ENCODE data around the gene CENPM. TPM values are rescaled to one million over a fixed set of nuclear protein-coding genes. Genes with fewer than 3 reads are reported as not detected.

Gene CENPM
- total RNA-seq, 4 donors from 2014 or later = 12.7 TPM; not detected in 3

DNA sequence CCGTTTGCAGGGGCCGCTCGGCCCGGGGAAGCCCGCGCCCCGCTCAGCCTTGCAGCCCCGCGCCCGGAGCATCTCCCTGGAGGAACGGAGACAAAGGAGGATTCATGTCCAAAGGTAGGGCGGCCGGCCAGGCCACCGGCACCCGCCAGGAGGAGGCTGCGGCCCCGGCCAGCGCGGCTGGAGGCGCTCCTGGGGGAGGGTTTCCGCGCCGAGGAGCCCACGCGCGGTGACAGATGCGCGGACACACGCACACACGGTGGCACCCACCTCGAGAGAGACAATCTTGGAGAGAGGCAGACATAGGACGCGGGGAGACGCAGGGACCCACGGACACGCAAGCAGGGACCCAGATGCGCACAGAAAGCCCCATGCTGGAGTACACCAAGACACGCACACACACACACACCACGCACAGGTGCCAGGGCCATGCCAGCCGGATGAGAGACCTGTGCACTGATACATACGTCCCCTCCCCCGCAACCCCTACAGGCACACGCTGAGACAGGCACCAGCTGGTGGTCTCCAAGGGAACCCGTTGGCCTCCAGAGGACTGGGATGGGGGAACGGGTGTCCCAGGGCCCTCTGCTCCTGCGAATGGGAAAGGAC lies 30.1 kb upstream of the CENPM start:
- intact Hi-C loops (cut with DNase I; ENCODE audit: low total_unique reads) = no loop called here
- no peak overlapping the region for H3K4me3 ChIP-seq
- peaks cover 0 to 4% of the 10 kb centered on the region in 2 donors for H3K27me3 ChIP-seq

DNA sequence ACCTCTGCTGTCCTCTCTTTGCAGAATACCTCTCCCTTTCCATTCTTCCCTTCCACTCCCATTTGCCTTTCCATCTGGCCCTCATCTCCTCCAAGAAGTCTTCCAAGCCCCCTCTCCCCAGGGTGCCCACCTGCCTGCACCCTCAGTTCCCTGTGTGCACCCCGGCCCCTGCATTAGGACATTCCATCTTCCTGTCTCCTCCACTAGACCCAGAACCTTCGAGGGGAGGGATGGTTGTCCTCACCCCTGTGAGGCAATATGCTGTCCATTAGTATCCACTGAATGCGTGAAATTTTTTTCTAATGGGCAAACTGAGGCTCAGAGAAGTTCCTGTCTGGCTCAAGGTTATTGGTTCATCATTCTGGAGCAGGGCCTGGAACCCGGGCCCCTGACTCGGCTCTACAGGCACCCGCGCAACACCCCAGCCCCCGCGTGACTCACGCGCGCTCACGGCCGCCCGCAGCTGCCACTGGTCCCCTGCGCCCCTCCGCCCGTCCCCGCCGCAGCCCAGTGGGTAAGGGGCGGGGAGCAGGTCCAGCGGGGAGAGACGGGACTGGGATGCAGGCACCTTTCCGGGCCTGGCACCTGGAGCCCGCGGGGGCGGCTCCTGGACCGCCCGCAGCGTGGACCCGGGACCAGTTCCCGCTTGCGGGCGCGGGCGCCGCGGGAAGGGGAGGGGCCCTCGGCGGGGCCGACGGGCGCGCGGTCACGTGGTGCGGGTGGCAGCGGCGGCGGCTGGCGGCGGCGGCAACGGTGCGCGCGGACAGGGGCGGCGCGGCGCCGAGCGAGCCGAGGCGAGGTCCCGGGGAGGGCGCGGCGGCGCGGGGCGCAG lies 29.3 kb upstream of the CENPM start:
- TF ChIP-seq POLR2A (IDR thresholded peaks at IDR 0.05) = no peak
- TF ChIP-seq, protein P1, sequence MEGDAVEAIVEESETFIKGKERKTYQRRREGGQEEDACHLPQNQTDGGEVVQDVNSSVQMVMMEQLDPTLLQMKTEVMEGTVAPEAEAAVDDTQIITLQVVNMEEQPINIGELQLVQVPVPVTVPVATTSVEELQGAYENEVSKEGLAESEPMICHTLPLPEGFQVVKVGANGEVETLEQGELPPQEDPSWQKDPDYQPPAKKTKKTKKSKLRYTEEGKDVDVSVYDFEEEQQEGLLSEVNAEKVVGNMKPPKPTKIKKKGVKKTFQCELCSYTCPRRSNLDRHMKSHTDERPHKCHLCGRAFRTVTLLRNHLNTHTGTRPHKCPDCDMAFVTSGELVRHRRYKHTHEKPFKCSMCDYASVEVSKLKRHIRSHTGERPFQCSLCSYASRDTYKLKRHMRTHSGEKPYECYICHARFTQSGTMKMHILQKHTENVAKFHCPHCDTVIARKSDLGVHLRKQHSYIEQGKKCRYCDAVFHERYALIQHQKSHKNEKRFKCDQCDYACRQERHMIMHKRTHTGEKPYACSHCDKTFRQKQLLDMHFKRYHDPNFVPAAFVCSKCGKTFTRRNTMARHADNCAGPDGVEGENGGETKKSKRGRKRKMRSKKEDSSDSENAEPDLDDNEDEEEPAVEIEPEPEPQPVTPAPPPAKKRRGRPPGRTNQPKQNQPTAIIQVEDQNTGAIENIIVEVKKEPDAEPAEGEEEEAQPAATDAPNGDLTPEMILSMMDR (IDR thresholded peaks at IDR 0.05) = no peak
- DNase-seq = no peak
- no peaks in the 10 kb centered on the region for H3K9me3 ChIP-seq
- no peaks in the 10 kb centered on the region for H3K36me3 ChIP-seq
- intact Hi-C loops (cut with DNase I; ENCODE audit: low total_unique reads) = no loop called here
- H3K27ac ChIP-seq = no peak overlapping the region
- peaks cover 0 to 4% of the 10 kb centered on the region in 2 donors for H3K27me3 ChIP-seq
- no peak overlapping the region for H3K4me3 ChIP-seq
- peaks cover 0 to 4% of the 10 kb centered on the region in 2 donors for H3K4me1 ChIP-seq

More for the DNA sequence above, 30.1 kb upstream of the CENPM start:
- no peaks in the 10 kb centered on the region for H3K9me3 ChIP-seq
- H3K27ac ChIP-seq = no peak overlapping the region
- no peak for DNase-seq
- H3K4me1 ChIP-seq = peaks cover 0 to 4% of the 10 kb centered on the region in 2 donors
- TF ChIP-seq POLR2A (IDR thresholded peaks at IDR 0.05) = no peak
- TF ChIP-seq, protein P1 (IDR thresholded peaks at IDR 0.05) = no peak
- H3K36me3 ChIP-seq = no peaks in the 10 kb centered on the region

- Histone ChIP-seq H3K4me3 (no peak overlapping the region), H3K27me3 (peaks cover 0 to 4% of the 10 kb centered on the region in 2 donors), H3K27ac (no peak overlapping the region), H3K9me3 (no peaks in the 10 kb centered on the region), H3K36me3 (no peaks in the 10 kb centered on the region), H3K4me1 (peaks cover 0 to 4% of the 10 kb centered on the region in 2 donors)
- intact Hi-C loops (cut with DNase I; ENCODE audit: low total_unique reads) = no loop called here
- TF ChIP-seq, protein P1 (IDR thresholded peaks at IDR 0.05) = no peak
- TF ChIP-seq POLR2A (IDR thresholded peaks at IDR 0.05) = no peak
- DNase-seq = no peak
Observed at GRCh38 chr22:41975299-41976069, 28.5 kb upstream of the CENPM start.

GRCh38 chr22:41974691-41975290 lies 27.8 kb upstream of the CENPM start:
- Histone ChIP-seq H3K4me3 (no peak overlapping the region), H3K4me1 (peaks cover 0 to 4% of the 10 kb centered on the region in 2 donors), H3K9me3 (no peaks in the 10 kb centered on the region), H3K27ac (no peak overlapping the region), H3K36me3 (no peaks in the 10 kb centered on the region), H3K27me3 (peaks cover 0 to 4% of the 10 kb centered on the region in 2 donors)
- DNase-seq = no peak
- intact Hi-C loops (cut with DNase I; ENCODE audit: low total_unique reads) = no loop called here
- TF ChIP-seq, protein P1 (IDR thresholded peaks at IDR 0.05) = no peak
- no peak for TF ChIP-seq POLR2A (IDR thresholded peaks at IDR 0.05)

Measured in uterus (tissue), 4 donors.